DMS53 (cell line): Measurements from ENCODE around the gene MRO.
"Not testable (repeated sequence)": the region's sequence is repeated elsewhere in the genome, so short reads cannot be mapped to it uniquely, and the experiment has no call there.

Source experiments
- DNase-seq: peaks from one replicate; lab custom pipeline; 2025; lab: John Stamatoyannopoulos, UW

The MRO gene

DNA sequence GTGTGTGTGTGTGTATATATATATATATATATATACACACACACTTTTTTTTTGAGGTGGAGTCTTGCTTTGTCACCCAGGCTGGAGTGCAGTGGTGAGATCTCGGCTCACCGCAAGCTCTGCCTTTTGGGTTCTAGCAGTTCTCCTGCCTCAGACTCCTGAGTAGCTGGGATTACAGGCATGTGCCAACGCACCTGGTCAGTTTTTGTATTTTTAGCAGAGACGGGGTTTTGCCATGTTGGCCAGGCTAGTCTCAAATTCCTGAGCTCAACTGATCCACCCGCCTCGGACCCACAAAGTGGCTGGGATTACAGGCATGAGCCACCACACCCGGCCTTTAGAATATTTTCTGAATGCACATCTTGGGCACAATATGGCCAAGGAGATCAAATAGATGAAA is 13.7 kb upstream of the MRO start:
- not testable (repeated sequence) for DNase-seq

DNA sequence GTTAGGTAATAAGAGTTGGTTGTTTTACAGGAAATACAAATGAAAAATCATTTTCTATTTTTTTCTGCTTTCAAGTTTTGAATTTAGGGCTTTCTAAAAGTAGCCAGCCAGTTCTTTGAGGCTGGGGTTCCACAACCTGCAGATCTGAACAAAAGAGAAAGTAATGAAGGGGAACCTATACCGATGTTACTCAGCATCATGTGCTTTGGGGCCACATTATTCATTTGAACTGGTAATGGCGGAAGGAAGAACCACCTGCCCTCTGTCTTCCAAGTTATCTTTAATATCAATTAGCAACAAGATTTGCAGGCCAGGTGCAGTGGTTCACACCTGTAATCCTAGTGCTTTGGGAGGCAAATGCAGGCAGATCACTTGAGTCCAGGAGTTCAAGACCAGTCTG is 12.9 kb upstream of the MRO start:
- no peak for DNase-seq

DNA sequence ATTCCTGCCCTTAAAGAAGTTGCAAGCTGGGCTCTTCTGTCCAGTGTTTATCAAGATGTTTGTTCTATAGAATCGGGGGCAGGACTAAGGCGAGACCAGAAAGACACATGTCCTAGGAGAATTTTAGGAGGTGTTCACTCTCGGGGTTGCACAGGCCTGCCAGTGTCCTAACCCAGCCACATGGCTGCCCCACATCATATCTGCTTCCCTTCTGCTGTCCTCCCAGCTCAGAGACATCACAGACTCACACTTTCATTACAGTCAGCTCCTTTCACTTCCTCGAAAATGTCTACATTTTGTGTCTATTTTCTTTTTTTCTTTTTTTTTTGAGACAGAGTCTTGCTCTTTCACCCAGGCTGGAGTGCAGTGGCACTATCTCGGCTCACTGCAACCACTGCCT is 10.7 kb upstream of the MRO start:
- DNase-seq: no peak

DNA sequence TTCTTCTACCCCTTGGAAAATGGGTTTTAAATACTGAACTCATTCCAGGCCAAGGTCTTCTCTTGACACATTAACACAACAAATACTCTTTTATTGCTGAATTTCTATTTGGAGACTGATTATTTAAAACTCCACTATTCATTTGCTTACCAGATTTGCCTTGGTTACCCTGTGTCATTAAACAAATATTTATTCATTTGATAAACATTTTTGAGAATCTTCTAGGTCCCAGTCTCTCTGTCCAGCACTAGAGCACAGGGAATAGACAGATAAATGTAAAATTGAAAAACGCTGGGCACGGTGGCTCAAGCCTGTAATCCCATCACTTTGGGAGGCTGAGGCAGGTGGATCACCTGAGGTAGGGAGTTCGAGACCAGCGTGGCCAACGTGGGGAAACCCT is 9.8 kb upstream of the MRO start:
- DNase-seq: peak; percentile 29

DNA sequence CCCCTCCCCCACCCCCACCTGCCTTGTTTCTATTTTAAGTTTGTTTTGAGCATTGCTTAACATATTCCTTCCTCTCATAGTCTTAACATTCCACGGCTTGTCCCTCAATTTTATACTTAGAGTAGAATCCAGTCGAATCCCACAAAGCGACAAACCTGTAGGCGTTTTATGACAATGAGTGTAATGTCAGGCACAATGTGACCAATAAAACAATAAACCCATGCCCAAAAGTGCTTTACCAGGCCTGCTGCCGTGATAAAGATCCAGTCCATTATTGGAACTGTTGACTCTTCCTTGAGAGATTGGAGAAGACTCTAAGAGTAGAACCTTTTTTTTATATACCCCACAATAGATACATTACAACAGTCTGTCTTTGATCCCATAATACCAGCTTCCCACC is 6.2 kb upstream of the MRO start:
- no peak for DNase-seq

DNA sequence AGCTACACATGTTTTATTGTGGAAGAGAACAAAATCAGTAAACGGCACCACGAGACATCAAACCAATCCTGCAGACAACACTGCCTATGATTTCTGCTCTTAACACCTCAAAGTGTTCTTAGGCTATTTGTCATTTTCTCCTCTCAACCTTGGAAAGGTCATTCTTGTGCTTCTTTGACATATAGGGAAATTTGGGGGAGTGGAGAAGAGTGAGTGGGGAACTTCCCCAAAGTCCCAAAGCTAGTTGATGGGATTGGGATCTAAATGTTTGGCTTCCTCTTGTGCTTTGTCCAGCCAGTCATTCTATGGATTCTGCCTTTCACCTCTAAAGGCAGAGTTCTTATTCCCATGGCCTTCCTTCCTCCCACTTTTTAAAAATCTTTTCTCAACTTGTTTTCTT is 5.8 kb upstream of the MRO start:
- DNase-seq: no peak

DNA sequence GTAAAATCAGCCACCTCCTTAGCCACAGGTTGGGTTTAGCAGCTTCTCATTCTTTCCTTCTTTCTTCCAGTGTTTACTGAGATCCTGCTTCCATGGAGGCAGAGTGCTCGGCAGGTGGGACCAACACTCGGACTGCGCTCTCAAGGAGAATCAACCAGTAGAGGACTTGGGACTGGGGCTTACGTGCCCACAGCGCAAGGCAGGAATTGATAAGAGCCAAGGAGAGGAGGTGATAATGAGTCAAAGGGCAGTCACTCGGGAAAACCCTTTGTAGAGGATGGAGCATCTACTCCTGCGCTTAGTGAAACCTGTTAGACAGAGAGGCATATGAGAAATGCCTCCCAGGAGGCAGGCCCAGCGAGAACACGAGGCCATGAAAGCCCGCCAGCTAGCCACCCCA is 2.9 kb upstream of the MRO start:
- no peak for DNase-seq

DNA sequence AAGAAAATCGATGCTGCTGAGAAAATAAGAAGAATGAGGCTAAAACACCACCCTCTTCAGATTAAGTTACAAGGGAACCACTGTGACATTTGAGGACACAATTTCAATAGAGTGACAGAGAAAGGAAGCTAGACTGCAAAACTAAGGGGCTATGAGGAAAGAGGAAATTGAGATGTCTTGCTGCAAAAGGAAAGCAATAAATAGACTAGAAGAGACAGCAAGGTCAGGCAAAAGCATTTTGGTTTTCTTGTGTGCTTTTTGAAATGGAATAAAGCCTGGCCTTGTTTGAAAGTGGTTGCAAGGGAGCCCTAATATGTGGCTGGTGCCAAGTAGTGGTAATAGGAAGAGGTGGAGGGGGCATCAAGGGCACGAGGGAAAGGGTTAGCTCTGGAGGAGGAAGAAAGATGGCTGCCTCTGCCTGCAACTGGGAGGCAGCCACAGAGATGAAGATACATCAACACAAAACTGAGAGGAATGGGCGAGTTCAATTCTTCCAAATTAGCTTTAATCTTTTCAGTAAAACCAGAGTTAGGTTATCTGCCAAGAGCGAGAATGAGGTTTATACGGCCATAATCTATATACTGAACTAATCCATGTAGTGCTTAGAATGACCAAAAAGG is 1.2 kb upstream of the MRO start:
- no peak for DNase-seq

DNA sequence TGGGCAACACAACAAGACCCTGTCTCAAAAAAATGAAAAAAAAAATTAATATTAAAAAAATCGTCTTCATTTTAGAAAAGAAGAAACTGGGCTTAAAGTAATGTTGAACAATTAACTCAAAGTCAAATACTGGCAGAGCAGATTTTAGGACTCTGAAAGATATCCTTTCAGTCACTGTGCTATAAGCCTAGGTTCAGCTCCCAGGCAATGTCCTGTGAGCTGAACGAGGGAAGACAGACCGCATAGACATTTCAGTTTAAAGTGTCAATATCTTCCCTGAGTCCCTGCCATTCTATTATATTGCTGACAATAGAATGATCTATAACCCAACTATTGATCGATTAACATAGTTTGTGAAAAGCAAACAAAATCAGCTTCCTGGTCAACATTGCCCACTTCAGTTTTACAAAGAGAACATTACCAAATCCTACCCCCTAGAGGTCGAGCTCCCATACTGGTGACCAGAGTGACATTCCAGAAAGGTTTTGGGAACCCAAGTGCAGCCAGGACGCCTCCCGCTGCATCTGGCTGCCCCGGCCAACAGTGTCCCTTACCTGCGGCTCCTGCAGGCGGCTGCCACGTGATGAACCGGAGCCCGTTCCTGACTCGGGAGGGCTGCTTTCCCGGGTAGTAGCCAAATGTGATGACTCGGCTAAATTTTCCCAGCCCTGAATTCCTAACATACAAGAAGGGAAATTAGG is 639 bp downstream of the MRO start:
- peak; percentile 87 for DNase-seq

DNA sequence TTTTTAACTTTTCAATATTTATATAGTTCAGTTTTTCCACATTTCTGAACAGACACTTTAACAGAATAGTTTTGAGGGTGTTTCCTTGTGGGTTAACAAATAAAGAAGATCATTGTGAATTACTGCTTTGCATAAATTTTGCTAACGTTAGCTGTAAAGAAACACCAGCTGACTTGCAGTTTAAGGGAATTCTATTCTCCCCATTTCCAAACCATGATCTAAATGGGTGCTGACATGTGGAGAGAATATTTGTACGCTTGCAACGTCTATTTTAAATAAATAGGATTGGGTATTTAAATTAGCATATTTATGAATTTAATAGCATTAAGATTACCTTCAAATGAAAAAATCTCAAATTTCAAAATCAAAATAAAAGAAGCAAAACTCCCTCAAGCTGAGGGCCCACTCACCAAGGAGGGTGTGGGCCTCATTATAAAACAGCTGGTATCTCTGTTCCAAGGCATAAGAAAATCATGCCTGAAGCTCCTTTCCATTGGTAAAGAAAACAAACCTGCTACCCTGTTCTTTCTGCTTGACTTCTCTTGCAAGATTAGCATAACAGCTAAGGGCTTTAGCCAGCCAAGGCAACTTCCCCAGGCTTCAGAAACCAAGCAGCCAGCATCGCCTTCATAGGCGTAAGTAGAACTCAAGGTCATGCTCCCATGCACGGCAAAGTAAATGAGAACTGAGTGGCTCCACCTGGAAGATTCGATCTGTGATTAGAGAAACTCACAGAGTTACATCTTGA is 3.2 kb downstream of the MRO start:
- no peak for DNase-seq

DNA sequence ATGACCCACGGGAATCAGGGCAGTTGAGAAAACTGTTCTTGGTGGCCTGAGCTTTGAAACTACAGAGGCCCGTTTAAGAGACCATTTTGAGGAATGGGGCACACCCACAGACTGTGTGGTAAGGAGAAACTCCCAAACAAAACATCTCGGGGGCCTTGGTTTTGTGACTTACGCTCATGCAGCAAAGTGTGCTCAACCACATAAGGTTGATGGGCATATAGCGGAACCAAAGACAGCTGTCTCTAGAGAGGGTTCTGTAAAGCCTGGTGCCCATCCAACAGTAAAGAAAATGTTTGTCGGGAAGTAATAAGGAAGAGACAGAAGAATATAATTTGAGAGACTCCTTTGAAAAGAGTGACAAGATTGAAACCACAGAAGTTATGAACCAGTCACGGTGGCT is 5.4 kb downstream of the MRO start:
- DNase-seq: no peak

DNA sequence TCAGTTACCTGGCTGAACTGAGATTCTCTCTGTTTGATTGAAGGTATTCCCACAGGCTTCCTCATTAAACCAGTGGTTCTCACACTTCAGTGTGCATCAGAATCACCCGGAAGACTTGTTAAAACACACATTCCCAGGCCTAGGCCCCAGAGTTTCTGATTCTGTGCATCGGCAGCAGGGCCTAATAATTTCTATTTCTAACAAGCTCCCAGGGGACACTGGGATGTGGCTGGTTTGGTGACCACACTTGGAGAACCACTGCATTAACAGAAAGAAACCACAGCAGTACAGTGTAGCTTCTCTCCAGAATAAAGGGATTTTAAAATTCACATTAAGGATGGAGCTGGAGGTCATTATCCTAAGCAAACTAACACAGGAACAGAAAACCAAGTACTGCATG is 6.5 kb downstream of the MRO start:
- DNase-seq: no peak

DNA sequence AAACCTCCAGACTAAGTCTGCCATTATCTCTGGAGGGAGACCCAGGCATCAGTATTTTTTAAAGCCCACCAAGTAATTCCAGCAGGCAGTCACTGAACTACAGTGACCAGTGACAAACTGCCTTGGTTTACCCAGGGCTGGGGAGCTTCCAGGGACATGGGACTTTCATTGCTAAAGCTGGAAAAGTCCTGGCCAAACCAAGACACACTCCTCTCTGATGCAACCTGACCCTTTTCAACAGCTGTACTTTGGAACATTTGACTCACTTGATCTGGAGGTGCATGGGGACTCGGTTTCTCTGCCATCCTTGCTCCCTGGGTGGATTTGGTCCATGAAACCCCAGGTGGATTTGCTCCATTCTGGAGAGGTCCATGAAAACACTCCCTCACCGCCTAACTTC is 7.0 kb downstream of the MRO start:
- no peak for DNase-seq

DNA sequence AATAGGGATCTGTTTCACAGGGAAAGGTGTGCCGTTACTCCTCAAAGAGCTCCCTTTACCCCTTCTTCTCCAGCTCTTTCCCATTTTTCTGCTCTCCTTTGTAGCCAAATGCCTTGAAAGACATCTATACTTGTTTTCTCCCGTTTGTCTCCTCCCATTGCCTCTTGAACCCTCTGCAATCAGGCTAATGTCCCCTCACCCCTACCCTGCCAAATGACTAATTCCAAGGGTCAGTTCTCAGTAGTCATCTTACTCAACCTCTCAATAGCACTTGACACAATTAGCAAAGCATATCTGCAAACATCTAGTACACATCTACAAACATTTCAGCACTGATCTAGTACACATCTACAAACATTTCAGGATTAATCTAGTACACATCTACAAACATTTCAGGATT is 12.6 kb downstream of the MRO start:
- peak; percentile 83 for DNase-seq

DNA sequence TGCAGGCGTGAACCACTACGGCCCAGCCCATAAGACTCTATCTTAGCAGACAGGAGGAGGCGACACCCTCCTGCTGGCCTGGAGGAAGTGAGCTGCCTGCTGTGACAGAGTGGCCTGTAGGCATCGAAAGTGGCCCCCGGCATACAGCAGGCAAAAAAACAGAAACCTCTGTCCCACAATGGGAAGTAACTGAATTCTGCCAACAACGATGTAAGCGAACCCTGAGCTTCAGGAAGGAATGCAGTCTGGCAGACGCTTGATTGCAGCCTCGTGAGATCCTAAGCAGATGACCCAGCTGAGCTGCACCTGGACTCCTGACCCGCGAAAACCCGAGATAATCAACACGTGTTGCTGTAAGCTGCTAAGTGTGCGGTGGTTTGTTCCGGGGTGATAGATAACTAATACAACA is 13.6 kb downstream of the MRO start:
- peak; percentile 80 for DNase-seq

DNA sequence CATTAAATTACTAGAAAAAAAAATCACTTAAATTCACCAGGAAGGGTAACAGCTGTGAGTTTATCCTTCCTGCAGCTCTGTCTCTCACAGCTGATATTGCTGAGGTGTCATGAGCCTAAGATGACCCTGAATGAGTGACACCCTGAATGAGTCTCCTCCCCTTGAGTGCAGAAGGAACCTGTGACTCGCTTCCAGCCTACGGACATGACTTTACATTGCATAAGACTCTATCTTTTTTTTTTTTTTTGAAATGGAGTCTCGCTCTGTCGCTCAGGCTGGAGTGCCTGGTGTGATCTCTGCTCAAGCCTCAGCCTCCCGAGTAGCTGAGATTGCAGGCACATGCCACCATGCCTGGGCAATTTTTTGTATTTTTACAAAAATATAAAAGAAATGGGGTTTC is 14.1 kb downstream of the MRO start:
- peak; percentile 44 for DNase-seq

DNA sequence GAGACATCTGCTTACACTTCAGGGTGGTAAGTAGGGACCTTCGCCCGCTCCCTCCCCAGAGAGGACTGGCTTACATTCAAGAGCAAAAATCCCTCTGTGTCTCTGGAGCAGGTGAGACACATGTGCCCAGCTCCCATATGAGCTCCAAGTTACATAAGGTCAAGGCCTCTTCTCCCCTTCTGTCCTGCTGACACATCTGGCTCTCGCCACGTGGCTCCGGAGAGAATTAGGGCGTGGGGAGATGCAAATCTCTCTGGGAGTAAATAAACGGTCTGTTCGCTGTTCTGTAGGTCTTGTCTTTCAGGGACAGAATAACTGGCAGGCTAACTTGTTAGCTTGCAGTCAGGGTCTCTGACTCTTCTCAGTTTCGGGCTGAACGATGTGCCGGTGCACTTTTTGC is 16.2 kb downstream of the MRO start:
- no peak for DNase-seq

DNA sequence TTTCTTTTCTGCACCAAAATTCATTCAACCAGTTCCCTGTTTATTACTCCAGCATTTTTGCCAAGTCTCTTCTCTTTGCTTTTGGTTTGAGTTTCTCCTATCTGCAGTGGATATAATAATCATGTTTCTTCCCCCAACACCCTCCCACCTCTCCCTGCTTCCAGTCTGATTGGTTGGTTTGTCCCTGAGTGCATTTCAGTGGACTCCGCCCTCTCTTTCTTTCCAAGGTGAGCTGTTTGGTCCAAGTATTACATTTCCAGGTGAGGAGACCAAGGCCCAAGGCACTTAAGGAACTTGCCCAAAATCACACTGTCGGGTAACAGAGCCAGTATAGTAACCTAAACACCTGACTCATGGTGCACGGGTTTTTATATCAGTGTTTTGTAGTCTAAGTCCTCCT is 17.7 kb downstream of the MRO start:
- DNase-seq: peak; percentile 24

DNA sequence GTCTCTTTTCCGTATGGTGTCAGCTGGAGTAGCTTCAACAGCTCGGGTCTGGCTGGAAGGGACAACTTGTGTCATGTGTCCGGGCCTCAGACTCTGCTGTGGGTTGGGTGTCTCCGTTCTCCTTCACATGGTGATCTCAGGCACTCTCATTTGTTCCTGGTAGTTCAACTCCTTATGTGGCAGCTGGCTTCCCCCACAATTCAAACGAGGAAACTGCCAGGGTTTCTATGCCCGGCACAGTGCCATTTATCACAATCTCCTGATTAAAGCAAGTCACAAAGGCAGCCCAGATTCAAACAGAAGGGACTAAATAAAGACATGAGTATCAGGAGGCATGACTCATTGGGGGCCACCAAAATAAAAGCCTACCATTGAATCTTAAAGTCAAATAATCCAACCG is 22.7 kb downstream of the MRO start:
- no peak for DNase-seq

DNA sequence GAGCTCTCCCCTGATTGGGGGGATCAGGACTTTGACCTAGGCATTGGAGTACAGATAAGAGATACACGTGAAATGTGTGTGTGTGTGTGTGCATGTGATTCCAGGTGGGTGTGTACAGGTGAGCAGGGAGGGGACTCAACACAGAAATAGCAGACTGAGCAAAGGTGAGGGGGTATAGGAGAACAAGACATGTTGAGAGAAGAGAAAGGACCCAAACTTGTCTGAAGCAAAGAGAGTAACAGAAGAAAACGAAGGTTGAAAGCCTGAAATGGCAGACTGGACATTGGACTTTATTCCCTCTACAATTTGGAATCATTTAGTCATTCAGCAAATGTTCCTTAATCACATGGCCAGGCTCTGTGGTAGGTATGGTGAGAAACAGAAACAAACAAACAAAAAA is 23.3 kb downstream of the MRO start:
- no peak for DNase-seq

DNA sequence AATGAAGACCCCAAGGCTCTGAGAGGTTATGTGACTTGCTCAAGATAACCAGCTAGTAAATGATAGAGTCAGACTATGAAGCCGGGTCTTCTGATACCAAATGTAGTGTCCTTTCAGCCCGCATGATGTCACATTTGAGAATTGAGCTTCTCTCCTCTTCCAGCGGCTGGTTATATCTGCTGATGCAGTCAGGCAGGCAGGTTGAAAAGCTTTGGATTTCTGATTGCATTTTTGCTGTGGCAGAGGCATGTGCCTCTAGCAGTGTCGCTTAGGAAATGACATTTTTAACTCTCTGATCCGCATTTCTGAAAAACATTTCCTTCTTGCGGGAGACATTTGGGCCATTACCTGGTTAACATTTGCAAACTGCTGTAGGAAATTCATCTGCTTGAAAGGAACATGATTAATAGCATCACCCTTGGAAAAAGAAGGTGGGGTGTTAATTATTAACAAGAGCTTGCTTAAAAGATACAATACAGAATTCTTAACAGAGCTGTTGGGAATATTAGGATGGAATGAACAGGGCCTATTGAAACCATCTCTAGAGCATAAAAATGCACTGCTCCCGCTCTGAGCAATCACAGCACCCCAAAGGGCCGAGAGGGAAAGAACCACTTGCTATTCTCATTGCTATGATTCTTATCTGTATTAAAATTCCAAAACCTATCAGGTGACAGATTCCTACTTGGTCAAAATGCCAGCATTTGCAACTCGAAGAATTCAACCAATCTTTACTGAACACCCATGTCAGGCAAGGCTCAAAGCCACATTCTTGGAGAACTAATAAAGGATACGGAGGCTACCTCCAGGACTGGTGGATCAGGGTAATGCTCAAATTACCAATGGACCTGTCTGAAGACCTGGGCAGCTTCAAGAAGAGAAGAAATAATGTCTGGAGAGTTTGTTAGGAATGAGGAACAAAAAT is 25.9 kb downstream of the MRO start:
- DNase-seq: peak; percentile 19

DNA sequence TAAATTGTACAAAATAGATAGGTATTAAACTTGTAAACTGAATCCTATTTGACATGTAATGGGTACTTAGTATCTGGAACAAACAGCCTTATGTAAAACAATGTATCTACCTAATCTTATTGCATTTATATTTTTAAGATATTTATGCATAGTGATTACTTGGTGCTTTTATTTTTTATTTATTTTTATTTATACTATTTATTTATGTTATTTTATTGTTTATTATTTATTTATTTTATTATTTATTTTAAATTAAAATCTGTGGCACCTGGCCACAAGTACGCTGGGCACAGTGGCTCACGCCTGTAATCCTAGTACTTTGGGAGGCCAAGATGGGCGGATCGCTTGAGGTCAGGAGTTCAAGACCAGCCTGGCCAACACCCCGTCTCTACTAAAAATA is 26.9 kb downstream of the MRO start:
- no peak for DNase-seq
